Esophagus squamous epithelium (tissue), 5 donors: ENCODE measurements around the gene CHMP4A. TPM values are rescaled to one million over a fixed set of nuclear protein-coding genes. Genes with fewer than 3 reads are reported as not detected.

Source experiments
- DNase-seq: peaks from one replicate; lab custom pipeline; 2025; lab: John Stamatoyannopoulos, UW
- H3K27ac ChIP-seq, 4 donors: fragments of 200-600 bp; sonication (generic); one replicate each; pipeline ENCODE4 v1.5.1; 2016 to 2019; ENCODE audit warnings: mild to moderate bottlenecking in 1 of 4
- H3K27me3 ChIP-seq, 4 donors: fragments of 200-600 bp; sonication (generic); 1 replicate in 3 of 4; 2 replicates in 1 of 4; pipeline versions ENCODE4 v1.5.1 to v1.6.0; 2017 to 2021; ENCODE audit warnings: antibody characterized with exemption in 1 of 4
- H3K36me3 ChIP-seq, 3 donors: fragments of 200-600 bp; sonication (generic); one replicate each; pipeline ENCODE4 v1.5.1; 2016 to 2019
- H3K4me1 ChIP-seq, 3 donors: fragments of 200-600 bp; sonication (generic); one replicate each; pipeline ENCODE4 v1.5.1; 2017 to 2019
- H3K4me3 ChIP-seq, 4 donors: fragments of 200-600 bp; sonication (generic); 1 replicate in 3 of 4; 2 replicates in 1 of 4; pipeline ENCODE4 v1.5.1; 2016 to 2019; ENCODE audit warnings: mild to moderate bottlenecking in 2 of 4, moderate library complexity in 1 of 4
- H3K9me3 ChIP-seq, 3 donors: fragments of 200-600 bp; sonication (generic); one replicate each; pipeline ENCODE4 v1.5.1; 2016 to 2019
- POLR2A ChIP-seq, 4 donors: fragments of 450-650 bp; IDR thresholded peaks; one replicate each; pipeline ENCODE4 v1.6.1; 2017; ENCODE audit warnings: antibody characterized with exemption in 4 of 4, mild to moderate bottlenecking in 4 of 4, moderate library complexity in 3 of 4
- WGBS, 2 donors: methylation state at CpG; one replicate each; pipeline ENCODE4 v1.1.5; 2018; 5-methylcytosine and 5-hydroxymethylcytosine counted together
- intact Hi-C: fragments of 100-400 bp; cut with DNase I; formaldehyde crosslinking; loops from one replicate; pipeline ENCODE4 v1.15.0; 2022
- total RNA-seq, 4 donors: library from RNA; depleted of rRNA; stranded (reverse); fragments of >200 nt; gene quantifications; one replicate each; pipeline ENCODE4 v1.1.0, GENCODE V29; 2016
- TF ChIP-seq, protein P1 (sequence below), 6 experiments: fragments of 450-650 bp in 4 of 6; fragments of 200-600 bp in 2 of 6; sonication (generic) in 2 of 6; IDR thresholded peaks; one replicate each; pipeline ENCODE4 v1.5.1; 2016 to 2019; ENCODE audit warnings: antibody characterized with exemption in 6 of 6, mild to moderate bottlenecking in 4 of 6, moderate library complexity in 4 of 6
- donor health status: DM: yes; HTN: yes; CAD: no.

CHMP4A gene
- total RNA-seq, 4 donors from 2014 or later: 23.6 to 80.7 (median 62.8) TPM

DNA sequence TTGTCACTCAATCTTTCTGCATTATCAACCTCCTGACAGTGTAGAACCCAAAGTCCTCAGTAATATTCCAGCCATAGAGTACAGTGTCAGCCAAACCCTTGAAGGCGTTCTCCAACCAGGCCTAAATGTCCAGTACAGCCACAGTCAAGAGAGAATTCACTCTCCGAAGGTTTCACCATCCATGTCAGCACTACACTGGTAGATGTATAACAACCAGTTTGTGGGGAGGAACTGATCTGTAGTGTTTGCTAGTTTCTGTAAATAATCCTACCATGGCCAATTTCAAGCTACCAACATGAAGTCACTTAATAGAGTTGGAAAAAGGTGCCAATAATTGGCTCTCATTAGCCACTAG is 3.0 kb upstream of the CHMP4A start:
- H3K4me3 ChIP-seq: peak overlapping the region in 3 of 4 donors; percentile 73 to 85 (median 85)
- DNase-seq: no peak
- intact Hi-C loops: no loop called here
- H3K27ac ChIP-seq: peak overlapping the region; percentile 86 to 99 (median 95)
- H3K36me3 ChIP-seq: peaks cover 0 to 23% (median 0%) of the 10 kb centered on the region in 3 donors
- H3K27me3 ChIP-seq: no peaks in the 10 kb centered on the region
- H3K4me1 ChIP-seq: peaks cover 0 to 42% (median 19%) of the 10 kb centered on the region in 3 donors
- TF ChIP-seq, protein P1, sequence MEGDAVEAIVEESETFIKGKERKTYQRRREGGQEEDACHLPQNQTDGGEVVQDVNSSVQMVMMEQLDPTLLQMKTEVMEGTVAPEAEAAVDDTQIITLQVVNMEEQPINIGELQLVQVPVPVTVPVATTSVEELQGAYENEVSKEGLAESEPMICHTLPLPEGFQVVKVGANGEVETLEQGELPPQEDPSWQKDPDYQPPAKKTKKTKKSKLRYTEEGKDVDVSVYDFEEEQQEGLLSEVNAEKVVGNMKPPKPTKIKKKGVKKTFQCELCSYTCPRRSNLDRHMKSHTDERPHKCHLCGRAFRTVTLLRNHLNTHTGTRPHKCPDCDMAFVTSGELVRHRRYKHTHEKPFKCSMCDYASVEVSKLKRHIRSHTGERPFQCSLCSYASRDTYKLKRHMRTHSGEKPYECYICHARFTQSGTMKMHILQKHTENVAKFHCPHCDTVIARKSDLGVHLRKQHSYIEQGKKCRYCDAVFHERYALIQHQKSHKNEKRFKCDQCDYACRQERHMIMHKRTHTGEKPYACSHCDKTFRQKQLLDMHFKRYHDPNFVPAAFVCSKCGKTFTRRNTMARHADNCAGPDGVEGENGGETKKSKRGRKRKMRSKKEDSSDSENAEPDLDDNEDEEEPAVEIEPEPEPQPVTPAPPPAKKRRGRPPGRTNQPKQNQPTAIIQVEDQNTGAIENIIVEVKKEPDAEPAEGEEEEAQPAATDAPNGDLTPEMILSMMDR (IDR thresholded peaks at IDR 0.05): no peak
- TF ChIP-seq POLR2A (IDR thresholded peaks at IDR 0.05): no peak
- 78 to 80% methylated on average over 2 of the region's 2 CpGs for WGBS, 2 donors
- no peaks in the 10 kb centered on the region for H3K9me3 ChIP-seq

DNA sequence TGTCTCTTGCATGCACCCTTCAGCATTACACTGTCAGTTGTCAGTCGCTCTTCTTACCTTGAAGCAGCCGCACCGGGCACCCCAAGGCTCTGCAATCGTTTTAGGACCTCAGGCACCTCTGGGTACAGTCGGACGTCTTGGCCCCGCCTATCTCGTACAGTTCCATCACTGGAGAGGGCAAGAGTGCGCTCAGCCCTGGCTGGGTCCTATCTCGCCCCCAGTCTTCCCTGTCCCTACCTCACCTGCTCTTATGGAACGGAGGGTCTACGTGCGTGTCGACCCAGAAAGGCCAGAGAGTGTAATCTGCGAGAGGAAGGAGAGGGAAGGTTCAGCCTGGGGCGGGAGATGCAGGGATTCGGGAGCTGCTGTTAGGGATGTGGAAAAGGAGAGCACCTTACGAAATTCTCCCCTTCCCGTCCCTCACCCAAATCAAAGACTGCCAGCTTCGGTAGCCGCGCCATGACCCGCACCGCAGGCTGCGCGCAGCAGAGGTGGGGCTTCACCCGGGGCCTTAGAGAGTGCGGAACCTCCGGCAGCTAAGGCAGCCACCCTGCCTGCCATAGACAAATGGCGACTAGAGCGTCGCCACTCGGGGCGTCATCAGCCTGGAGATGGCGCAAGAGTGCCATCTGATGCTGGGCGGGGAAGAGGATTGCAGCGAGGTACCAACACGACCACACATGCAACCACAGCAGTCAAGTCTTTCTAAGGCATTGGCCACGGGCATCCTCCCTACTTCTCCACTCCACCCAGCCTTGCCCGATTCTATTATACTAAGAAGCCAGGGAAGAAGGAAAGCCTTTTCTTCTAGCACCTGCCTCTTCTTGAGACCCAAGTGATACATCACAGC is 2.4 kb upstream of the CHMP4A start, which contains the start of gene MDP1:
Gene MDP1, minus strand, starts transcription at position 572 of the 850 bp plus-strand sequence. Its CDS starts 111 bp downstream, at position 461.
- peaks cover 0 to 47% (median 19%) of the 10 kb centered on the region in 3 donors for H3K4me1 ChIP-seq
- H3K36me3 ChIP-seq: peaks cover 0 to 29% (median 0%) of the 10 kb centered on the region in 3 donors
- H3K9me3 ChIP-seq: no peaks in the 10 kb centered on the region
- TF ChIP-seq, protein P1 (IDR thresholded peaks at IDR 0.05): peak; percentile 41 to 71 (median 56)
- TF ChIP-seq POLR2A (IDR thresholded peaks at IDR 0.05): peak in 3 of 4 donors; percentile 47 to 77 (median 63)
- peak; percentile 57 for DNase-seq
- intact Hi-C loops: no loop called here
- peak within 1 kb of the TSS; percentile 86 to 99 (median 95) for H3K27ac ChIP-seq
- WGBS, 2 donors: 0% methylated on average over 13 to 16 of the region's 40 CpGs
- peak within 1 kb of the TSS; percentile 53 to 85 (median 79) for H3K4me3 ChIP-seq
- H3K27me3 ChIP-seq: no peaks in the 10 kb centered on the region

DNA sequence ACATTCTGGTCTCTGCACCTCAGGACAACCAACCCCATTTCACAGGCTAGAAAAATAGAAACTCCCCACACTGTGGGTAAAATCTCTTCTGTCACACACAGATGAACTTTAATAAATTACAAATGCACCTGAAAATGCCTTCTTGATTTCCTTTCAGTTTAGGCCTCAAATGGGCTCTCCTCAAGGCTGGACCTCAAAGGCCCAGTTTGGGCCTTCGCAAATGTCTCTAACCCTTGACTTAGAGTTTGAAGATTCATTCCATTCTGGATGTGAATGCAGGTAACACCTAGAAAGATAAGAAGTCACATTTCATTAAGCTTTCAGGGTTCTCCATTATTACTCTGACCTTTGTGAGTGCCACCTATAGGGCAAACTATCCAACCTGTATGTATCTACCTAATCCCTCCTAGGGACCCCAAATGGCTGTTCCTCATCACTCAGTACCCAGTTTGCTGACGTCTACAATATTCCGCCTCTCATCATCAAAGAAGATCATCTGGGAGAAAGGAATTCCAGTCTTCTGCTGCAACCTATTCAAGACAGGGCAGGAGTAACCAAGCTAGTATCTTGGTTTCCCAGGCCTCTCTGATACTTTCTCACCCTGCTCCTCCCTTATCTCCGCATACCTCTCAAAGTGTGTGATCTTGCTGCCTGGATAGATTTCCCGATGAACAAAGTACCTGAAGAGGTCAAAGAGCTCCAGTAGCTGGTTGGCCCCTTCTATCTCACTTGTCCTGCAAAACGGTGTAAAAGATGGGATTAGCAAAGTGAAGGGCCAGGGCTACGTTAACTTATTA is 776 bp upstream of the CHMP4A start:
- Histone ChIP-seq H3K4me3 (peak overlapping the region in 2 of 4 donors; percentile 82 to 83), H3K4me1 (peaks cover 0 to 47% (median 19%) of the 10 kb centered on the region in 3 donors), H3K27me3 (no peaks in the 10 kb centered on the region), H3K9me3 (no peaks in the 10 kb centered on the region), H3K36me3 (peaks cover 4 to 46% (median 9%) of the 10 kb centered on the region in 3 donors), H3K27ac (peak overlapping the region; percentile 97 to 99 (median 98))
- DNase-seq: no peak
- 86 to 94% methylated on average over 7 of the region's 7 CpGs for WGBS, 2 donors
- intact Hi-C loops: no loop called here
- TF ChIP-seq, protein P1 (IDR thresholded peaks at IDR 0.05): no peak
- TF ChIP-seq POLR2A (IDR thresholded peaks at IDR 0.05): no peak

DNA sequence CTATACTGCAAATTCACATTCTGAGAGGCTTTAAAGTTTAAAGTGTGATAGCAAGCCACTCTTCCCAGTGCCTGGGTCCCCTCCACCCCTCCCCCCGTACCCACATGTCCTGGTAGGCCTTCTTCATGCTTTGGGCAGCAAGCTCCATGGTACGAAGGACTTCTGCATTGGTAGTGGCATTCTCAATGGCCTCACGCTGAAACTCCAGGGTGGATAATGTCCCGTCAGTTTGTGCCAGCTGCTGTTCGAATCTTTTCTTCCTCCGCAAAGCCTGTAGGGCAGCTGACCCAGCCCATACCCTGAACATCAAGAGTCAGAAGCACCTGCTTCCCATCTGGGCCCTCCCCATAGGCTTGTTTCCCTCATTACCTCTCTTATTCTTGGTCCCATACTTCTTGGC is 2.0 kb downstream of the CHMP4A start:
- TF ChIP-seq, protein P1 (IDR thresholded peaks at IDR 0.05): no peak
- TF ChIP-seq POLR2A (IDR thresholded peaks at IDR 0.05): no peak
- intact Hi-C loops: no loop called here
- no peaks in the 10 kb centered on the region for H3K9me3 ChIP-seq
- DNase-seq: no peak
- no peaks in the 10 kb centered on the region for H3K27me3 ChIP-seq
- H3K4me3 ChIP-seq: no peak overlapping the region
- 91 to 94% methylated on average over 5 to 6 of the region's 6 CpGs for WGBS, 2 donors
- H3K36me3 ChIP-seq: peaks cover 4 to 54% (median 16%) of the 10 kb centered on the region in 3 donors
- peaks cover 0 to 45% (median 18%) of the 10 kb centered on the region in 3 donors for H3K4me1 ChIP-seq
- no peak overlapping the region for H3K27ac ChIP-seq
